Epithelial cell of esophagus (primary cell): ENCODE data around the gene KPNB1.

Source experiments
- DNase-seq: peaks from one replicate; pipeline ENCODE4 v3.0.0; 2010; ENCODE audit warnings: low read depth
- H3K4me3 ChIP-seq: 2 replicates; pipeline ENCODE4 v1.5.1; 2011; ENCODE audit warnings: mild to moderate bottlenecking, low read length, control low read depth
- CTCF ChIP-seq: IDR thresholded peaks from 2 replicates; pipeline ENCODE4 v1.5.1; 2011; ENCODE audit warnings: low read depth, mild to moderate bottlenecking, low read length, control low read depth, inconsistent platforms; ENCODE audit not compliant: insufficient read depth; ENCODE audit errors: missing control alignments

The KPNB1 gene

GRCh38 chr17:47696717-47697642, 47.3 kb downstream of the KPNB1 start:
- no peak overlapping the region for H3K4me3 ChIP-seq
- TF ChIP-seq CTCF, result no peak
- no peak for DNase-seq

- no peak for TF ChIP-seq CTCF
- no peak overlapping the region for H3K4me3 ChIP-seq
- DNase-seq, result no peak
These were observed 48.4 kb downstream of the KPNB1 start for GRCh38 chr17:47697906-47698711.

- DNase-seq, result peak; percentile 43
- no peak overlapping the region for H3K4me3 ChIP-seq
- peak; percentile 84 for TF ChIP-seq CTCF
These were observed 49.2 kb downstream of the KPNB1 start for GRCh38 chr17:47698749-47699535.

GRCh38 chr17:47699536-47699840, 49.8 kb downstream of the KPNB1 start:
- DNase-seq, result no peak
- H3K4me3 ChIP-seq, result no peak overlapping the region
- no peak for TF ChIP-seq CTCF

- no peak overlapping the region for H3K4me3 ChIP-seq
- DNase-seq, result no peak
- no peak for TF ChIP-seq CTCF
These were observed 51.0 kb downstream of the KPNB1 start for GRCh38 chr17:47700471-47701449.

GRCh38 chr17:47701608-47702007, 51.9 kb downstream of the KPNB1 start:
- H3K4me3 ChIP-seq, result no peak overlapping the region
- no peak for TF ChIP-seq CTCF
- no peak for DNase-seq
